DOHH2 (cell line): ENCODE measurements around the gene CEL.
"Not testable (repeated sequence)": the region's sequence is repeated elsewhere in the genome, so short reads cannot be mapped to it uniquely, and the experiment has no call there.

Source experiments
- EZH2phosphoT487 ChIP-seq: fragments of 200-600 bp; sonication (generic); IDR thresholded peaks from 2 replicates; pipeline ENCODE4 v1.6.1; 2017; ENCODE audit warnings: borderline replicate concordance, mild to moderate bottlenecking, antibody characterized with exemption, low read length, moderate library complexity, mixed read lengths
- TF ChIP-seq, protein P1 (sequence below): fragments of 200-600 bp; sonication (generic); IDR thresholded peaks from one replicate; pipeline ENCODE4 v1.5.1; 2014; ENCODE audit warnings: antibody characterized with exemption, mild to moderate bottlenecking, low read depth, low read length; ENCODE audit not compliant: poor library complexity, severe bottlenecking

DNA sequence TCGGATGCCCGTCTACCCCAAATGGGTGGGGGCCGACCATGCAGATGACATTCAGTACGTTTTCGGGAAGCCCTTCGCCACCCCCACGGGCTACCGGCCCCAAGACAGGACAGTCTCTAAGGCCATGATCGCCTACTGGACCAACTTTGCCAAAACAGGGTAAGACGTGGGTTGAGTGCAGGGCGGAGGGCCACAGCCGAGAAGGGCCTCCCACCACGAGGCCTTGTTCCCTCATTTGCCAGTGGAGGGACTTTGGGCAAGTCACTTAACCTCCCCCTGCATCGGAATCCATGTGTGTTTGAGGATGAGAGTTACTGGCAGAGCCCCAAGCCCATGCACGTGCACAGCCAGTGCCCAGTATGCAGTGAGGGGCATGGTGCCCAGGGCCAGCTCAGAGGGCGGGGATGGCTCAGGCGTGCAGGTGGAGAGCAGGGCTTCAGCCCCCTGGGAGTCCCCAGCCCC, 8.8 kb downstream of the CEL start:
- TF ChIP-seq, protein P1, sequence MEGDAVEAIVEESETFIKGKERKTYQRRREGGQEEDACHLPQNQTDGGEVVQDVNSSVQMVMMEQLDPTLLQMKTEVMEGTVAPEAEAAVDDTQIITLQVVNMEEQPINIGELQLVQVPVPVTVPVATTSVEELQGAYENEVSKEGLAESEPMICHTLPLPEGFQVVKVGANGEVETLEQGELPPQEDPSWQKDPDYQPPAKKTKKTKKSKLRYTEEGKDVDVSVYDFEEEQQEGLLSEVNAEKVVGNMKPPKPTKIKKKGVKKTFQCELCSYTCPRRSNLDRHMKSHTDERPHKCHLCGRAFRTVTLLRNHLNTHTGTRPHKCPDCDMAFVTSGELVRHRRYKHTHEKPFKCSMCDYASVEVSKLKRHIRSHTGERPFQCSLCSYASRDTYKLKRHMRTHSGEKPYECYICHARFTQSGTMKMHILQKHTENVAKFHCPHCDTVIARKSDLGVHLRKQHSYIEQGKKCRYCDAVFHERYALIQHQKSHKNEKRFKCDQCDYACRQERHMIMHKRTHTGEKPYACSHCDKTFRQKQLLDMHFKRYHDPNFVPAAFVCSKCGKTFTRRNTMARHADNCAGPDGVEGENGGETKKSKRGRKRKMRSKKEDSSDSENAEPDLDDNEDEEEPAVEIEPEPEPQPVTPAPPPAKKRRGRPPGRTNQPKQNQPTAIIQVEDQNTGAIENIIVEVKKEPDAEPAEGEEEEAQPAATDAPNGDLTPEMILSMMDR = not testable (repeated sequence)
- TF ChIP-seq EZH2phosphoT487 = not testable (repeated sequence)
